Measurements from ENCODE around the gene IKZF2.

Gene IKZF2

DNA sequence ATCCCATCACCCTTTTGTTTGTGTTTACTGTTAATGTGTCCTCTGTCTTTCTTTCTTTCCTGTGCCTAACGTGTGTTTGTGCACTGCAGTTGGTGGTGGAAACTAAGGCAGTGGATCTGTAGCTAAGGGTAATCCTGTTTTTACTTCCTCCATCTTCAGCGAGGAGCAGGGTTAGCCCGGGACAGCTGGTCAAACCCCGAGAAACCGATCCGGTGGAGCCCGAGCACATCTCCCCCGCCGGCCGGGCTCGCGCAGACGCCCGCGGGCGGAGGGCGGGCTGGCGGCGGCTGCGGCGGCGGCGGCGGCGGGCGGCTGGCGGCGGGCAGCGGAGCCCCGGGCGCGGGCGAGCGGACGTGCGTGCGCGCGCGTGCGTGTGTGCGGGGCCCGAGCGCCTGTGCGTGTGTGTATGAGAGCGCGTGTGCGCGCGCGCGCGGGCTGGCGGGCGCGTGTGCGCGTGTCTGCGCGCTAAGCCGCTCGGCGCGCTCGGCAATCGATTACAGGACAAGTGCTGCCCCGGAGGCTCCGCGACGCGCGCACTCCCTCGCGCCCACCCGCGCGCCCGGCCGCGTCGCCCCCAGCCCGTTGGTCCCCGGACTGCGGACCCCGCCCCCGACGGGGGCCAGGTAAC lies at the start of gene IKZF2:
IKZF2 (minus strand) TSS at position 176 of the 628 bp plus-strand sequence. CDS start 2,983 bp downstream, outside the sequence.
- DNase-seq (ENCODE audit: low spot score), result peak; percentile 82

DNA sequence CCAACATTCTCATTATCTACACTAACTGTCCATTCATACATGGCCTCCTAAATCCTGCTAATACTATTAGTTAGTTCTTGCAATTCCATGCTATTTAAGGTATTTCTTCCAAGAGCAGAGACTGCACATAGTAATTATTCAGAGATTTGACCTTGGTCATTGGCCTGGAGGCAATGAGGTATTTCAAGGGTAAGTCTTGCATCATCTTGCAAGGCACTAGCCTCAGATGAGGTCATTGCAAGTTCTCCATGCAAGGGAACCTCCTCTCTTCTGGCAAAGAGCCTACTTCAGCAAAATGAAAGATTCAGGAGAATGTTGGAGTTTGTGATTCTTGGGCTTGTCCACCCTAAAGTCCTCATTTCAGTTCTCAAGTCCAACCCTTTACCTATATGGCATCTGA lies 48.5 kb upstream of the IKZF2 start:
- no peak for DNase-seq (ENCODE audit: low spot score)

DNA sequence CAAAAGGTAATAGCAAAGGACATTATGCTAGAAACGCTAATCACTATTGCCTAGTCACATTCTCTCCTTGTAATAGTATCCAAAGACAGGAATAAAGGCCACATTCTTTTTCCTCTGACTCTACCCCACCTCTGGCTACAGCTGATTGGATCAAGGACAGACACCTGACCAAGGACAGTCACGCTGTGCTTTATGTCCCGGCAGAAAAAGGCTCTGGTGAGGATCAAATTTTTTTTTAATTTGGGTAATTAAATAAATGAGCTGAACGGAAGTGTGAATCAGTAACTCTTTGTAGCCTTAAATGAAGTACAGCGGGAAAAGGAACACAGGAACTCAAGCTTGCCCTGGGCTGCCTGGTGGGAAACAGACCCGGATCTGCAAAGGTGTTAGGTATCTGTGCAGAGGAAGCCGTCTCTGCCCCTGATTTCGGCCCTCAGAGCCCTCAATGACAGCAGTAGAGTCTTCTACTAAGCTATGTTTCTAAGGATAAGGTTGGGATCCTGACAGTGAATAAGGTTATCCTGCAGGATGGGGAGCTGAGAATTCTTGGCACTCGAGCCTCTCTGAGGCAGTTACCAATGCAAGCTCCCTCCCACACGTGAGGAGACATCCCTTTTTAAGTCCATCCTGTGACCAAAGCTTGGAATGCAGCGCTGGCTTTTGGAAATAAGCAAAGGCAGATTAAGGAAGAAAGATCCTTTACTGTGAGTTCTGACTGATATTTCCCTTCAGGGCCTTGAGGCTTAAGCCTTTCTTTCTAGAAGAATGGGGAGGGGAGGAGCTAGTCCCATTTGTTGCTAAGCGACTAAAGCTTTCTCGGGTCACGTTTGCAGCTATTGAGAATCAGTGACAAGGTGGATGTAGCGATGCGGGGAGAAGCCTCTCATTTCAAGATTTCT lies 37.8 kb upstream of the IKZF2 start:
- DNase-seq (ENCODE audit: low spot score), result no peak

DNA sequence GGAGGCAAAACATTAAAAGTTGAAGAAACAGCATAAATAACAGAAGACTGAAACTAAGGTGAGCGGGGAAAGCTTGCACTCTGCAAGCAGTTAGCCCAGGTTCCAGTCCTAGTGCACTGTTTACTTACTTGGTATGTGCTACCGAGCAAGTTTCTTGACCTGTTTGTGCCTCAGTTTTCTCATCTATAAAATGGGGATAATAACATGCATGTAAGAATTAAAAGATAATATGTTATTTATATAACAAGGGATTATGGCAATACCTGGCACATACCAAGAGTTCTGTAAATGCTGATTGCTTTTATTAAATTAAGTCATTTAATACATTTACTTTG lies 37.1 kb upstream of the IKZF2 start:
- DNase-seq (ENCODE audit: low spot score), result no peak

DNA sequence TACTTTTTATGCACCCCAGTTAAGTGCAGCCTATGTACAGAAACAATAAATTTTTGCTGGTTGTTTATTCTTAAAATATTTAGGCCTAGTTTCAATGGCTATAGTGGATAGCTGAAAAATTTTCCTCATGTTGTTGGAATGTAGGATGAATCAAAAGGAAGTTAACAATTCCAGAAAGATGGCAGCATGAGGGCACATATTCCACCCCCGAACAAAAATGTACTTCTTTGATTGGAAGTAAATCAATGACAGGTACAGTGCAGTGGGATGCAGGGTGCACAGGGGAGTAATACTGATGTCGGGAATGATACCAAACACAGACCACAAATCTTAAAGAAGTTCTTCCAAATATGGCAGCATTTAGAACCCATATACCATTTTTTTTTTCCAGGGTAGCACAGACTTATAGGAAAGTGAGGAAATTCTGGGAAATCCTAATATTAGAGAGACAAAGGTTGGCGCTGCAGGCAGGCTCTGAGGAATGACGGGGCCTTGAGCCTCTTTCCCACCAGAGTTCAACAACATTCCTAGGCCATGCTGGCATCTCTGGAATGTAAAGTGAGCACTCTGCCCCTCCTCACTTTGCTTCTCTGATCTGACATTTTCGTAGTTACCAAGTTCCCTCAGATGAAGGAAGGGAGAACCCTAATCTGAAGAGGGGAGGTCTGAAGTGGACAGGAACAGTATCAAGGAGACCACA lies 36.6 kb upstream of the IKZF2 start:
- no peak for DNase-seq (ENCODE audit: low spot score)

GRCh38 chr2:213187386-213187785 lies 36.0 kb upstream of the IKZF2 start:
- no peak for DNase-seq (ENCODE audit: low spot score)

DNA sequence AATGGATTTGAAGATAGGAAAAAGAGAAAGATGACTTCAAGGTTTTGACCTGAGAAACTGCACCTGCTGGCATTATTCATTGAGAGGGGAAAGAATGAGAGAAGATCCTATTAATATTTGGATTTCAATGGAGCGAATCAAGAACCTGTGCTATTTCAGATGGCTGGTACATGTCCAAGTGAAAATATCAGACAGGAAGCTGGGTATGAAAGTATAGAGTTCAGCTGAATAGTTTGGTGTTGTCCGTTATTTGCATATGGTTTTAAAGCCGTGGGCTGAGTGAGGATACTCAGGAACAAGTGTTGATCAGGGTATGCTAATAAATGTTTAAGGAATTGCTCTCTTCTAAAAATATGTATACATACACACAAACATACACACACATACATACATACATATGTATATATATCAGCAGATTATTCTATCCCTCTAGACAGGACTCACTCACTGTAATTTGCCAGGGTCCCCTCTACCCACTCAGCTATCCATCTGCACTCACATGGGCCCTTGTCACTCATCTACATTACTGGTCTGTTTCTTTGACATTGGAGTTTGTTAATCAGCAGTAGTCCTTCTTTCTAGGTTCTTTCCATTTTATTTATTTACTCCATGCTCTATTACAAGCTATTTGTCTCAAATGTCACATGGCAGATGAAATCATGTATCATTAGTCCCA lies 33.9 kb upstream of the IKZF2 start:
- no peak for DNase-seq (ENCODE audit: low spot score)

- DNase-seq (ENCODE audit: low spot score), result no peak
These were observed 30.3 kb upstream of the IKZF2 start for GRCh38 chr2:213181712-213182111.

DNA sequence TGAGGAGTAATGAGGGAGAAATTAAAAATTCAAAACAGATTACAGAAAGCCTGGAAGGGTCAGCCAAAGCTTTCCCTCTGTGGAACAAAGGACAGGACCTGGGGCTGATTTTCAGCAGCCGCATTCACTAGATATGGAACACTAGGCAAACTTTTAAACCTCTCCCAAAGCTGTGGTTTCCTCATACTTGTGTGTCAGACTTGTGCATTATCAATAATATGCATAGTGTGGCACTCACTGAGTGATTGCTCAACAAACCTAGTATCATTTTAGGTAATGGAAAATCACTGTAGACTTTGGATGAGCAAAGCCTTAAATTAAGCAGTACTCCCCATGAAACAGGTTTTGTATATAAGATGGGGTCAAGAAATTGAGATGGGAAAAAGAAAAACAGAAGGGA lies 26.3 kb upstream of the IKZF2 start:
- no peak for DNase-seq (ENCODE audit: low spot score)

GRCh38 chr2:213175673-213176247 lies 24.3 kb upstream of the IKZF2 start:
- DNase-seq (ENCODE audit: low spot score), result no peak

DNA sequence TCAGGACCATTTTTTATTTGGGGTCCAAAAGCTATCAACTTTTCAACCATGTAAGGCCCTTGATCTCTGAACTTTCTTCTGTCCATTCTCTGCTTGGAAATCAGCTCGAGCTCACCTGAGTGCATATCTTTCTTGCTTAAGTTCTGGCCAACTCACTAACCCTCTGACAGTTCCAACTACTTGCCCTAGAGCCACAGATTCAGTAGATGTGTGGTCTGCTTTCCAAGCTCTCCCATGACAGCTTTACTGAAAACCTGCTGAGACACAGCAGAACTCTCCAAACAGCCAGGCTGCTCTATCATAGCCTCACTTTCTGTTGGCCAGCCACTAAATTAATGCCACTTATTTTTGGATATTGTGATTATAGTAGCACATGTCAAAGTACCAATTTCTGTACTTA lies 21.2 kb upstream of the IKZF2 start:
- no peak for DNase-seq (ENCODE audit: low spot score)

GRCh38 chr2:213171147-213171546 lies 19.7 kb upstream of the IKZF2 start:
- no peak for DNase-seq (ENCODE audit: low spot score)

- no peak for DNase-seq (ENCODE audit: low spot score)
These were observed 16.0 kb upstream of the IKZF2 start for GRCh38 chr2:213167271-213167930.

GRCh38 chr2:213166109-213166508 lies 14.7 kb upstream of the IKZF2 start:
- DNase-seq (ENCODE audit: low spot score), result no peak

GRCh38 chr2:213164263-213164662 lies 12.9 kb upstream of the IKZF2 start:
- no peak for DNase-seq (ENCODE audit: low spot score)

GRCh38 chr2:213162516-213163118 lies 11.2 kb upstream of the IKZF2 start:
- DNase-seq (ENCODE audit: low spot score), result no peak

- no peak for DNase-seq (ENCODE audit: low spot score)
These were observed 10.5 kb upstream of the IKZF2 start for GRCh38 chr2:213161759-213162515.

- no peak for DNase-seq (ENCODE audit: low spot score)
These were observed 8.4 kb upstream of the IKZF2 start for GRCh38 chr2:213159768-213160167.

DNA sequence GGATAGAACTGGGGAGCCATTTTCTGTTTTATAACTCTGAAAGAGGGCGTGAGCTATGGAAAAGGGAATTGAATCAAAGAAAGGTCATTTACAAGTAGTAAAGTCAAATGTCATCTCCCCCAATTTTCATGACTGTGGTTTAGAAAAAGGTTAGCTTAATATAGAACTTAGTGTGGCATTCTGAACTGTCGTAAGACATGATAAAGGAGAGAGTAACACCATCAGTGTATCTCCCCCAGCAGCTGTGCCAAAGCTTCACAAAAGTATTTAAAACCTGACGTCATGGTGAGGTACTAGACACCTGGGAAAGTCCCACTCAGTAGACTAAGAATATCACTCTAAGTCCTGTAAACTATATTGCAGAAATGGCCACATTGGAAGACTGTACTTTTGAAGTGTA lies 5.8 kb upstream of the IKZF2 start:
- DNase-seq (ENCODE audit: low spot score), result no peak

- DNase-seq (ENCODE audit: low spot score), result no peak
These were observed 5.3 kb upstream of the IKZF2 start for GRCh38 chr2:213156717-213157116.
